Vagina (tissue), 2 donors: ENCODE data around the gene STK16. TPM values are rescaled to one million over a fixed set of nuclear protein-coding genes. Genes with fewer than 3 reads are reported as not detected.
A peak's percentile ranks its signal among the peaks of the same experiment; 100 is the strongest.

Source experiments
- DNase-seq, 2 donors: peaks; one replicate each; pipeline ENCODE4 v3.0.0-alpha.2; 2017; ENCODE audit errors: extremely low spot score in 2 of 2
- H3K27ac ChIP-seq: fragments of 200-600 bp; sonication (generic); one replicate; pipeline ENCODE4 v1.5.1; 2019
- H3K27me3 ChIP-seq: fragments of 200-600 bp; sonication (generic); one replicate; pipeline ENCODE4 v1.5.1; 2019
- H3K36me3 ChIP-seq, 2 donors: fragments of 200-600 bp; sonication (generic); one replicate each; pipeline ENCODE4 v1.5.1; 2017 to 2019
- H3K4me1 ChIP-seq: fragments of 200-600 bp; sonication (generic); one replicate; pipeline ENCODE4 v1.5.1; 2019
- H3K4me3 ChIP-seq, 2 donors: fragments of 200-600 bp; sonication (generic); 1 replicate in 1 of 2; 2 replicates in 1 of 2; pipeline ENCODE4 v1.5.1; 2016 to 2019
- H3K9me3 ChIP-seq: fragments of 200-600 bp; sonication (generic); one replicate; pipeline ENCODE4 v1.5.1; 2019
- POLR2A ChIP-seq, 2 donors: fragments of 450-650 bp; IDR thresholded peaks; one replicate each; pipeline ENCODE4 v1.6.1; 2017; ENCODE audit warnings: antibody characterized with exemption in 2 of 2, mild to moderate bottlenecking in 2 of 2, moderate library complexity in 2 of 2
- POLR2AphosphoS5 ChIP-seq, 2 donors: sonication (generic); formaldehyde crosslinking; IDR thresholded peaks; one replicate each; pipeline ENCODE4 v1.9.0; 2017; ENCODE audit warnings: antibody characterized with exemption in 2 of 2, mild to moderate bottlenecking in 2 of 2, low read depth in 1 of 2; ENCODE audit not compliant: insufficient read depth in 1 of 2
- intact Hi-C: fragments of 100-400 bp; cut with DNase I; formaldehyde crosslinking; loops from one replicate; pipeline ENCODE4 v1.15.1; 2023
- total RNA-seq: library from RNA; depleted of rRNA; stranded (reverse); fragments of >200 nt; gene quantifications from one replicate; pipeline ENCODE4 v1.2.3, GENCODE V29; 2016
- TF ChIP-seq, protein P1 (sequence below), 3 experiments: fragments of 450-650 bp in 2 of 3; fragments of 200-600 bp in 1 of 3; sonication (generic) in 1 of 3; IDR thresholded peaks; one replicate each; pipeline ENCODE4 v1.5.1; 2017 to 2019; ENCODE audit warnings: antibody characterized with exemption in 3 of 3, mild to moderate bottlenecking in 2 of 3, moderate library complexity in 2 of 3

STK16 gene
- total RNA-seq, 1 donor from 2014 or later = 12.8 TPM

DNA sequence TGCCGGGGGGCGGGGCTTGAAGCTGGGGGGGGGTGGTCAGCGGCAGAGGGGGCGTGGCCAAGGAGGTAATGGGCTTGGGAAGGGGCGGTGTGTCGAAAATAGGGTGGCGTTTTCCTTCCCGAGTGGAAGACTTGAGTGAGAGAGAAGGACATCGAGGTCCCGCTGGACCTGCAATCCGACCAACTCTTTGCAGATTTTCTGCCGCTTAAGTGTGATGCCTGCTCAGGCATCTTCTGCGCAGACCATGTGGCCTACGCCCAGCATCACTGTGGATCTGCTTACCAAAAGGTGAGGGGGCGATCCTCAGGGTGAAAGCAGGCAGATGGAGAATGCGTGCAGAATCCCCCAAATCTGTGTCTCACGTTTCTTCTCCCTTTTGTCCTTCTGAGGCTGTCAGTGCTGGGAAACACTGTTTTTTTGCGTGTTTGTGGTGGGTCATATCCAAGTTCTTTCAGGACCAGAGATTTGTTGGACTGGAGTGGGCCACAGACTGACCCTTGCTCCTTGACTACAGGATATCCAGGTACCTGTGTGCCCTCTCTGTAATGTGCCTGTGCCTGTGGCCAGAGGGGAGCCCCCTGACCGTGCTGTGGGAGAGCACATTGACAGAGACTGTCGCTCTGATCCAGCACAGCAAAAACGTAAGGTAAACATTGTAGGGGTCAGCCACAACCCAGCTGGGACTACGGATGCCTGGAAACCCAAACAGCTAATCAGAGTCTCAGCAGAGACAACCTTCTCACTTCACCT is 38.0 kb upstream of the STK16 start:
- no peak for DNase-seq
- Histone ChIP-seq H3K27me3 (no peaks in the 10 kb centered on the region), H3K36me3 (peaks cover 0 to 14% of the 10 kb centered on the region in 2 donors), H3K9me3 (no peaks in the 10 kb centered on the region), H3K4me1 (peaks cover 22% of the 10 kb centered on the region), H3K4me3 (peak overlapping the region; percentile 63 to 79), H3K27ac (peak overlapping the region; percentile 97)
- intact Hi-C loops = no loop called here
- no peak for TF ChIP-seq POLR2AphosphoS5 (IDR thresholded peaks at IDR 0.05; ENCODE audit: insufficient read depth in 1 of 2, low read depth in 1 of 2)
- no peak for TF ChIP-seq POLR2A (IDR thresholded peaks at IDR 0.05)
- TF ChIP-seq, protein P1, sequence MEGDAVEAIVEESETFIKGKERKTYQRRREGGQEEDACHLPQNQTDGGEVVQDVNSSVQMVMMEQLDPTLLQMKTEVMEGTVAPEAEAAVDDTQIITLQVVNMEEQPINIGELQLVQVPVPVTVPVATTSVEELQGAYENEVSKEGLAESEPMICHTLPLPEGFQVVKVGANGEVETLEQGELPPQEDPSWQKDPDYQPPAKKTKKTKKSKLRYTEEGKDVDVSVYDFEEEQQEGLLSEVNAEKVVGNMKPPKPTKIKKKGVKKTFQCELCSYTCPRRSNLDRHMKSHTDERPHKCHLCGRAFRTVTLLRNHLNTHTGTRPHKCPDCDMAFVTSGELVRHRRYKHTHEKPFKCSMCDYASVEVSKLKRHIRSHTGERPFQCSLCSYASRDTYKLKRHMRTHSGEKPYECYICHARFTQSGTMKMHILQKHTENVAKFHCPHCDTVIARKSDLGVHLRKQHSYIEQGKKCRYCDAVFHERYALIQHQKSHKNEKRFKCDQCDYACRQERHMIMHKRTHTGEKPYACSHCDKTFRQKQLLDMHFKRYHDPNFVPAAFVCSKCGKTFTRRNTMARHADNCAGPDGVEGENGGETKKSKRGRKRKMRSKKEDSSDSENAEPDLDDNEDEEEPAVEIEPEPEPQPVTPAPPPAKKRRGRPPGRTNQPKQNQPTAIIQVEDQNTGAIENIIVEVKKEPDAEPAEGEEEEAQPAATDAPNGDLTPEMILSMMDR (IDR thresholded peaks at IDR 0.05) = no peak

DNA sequence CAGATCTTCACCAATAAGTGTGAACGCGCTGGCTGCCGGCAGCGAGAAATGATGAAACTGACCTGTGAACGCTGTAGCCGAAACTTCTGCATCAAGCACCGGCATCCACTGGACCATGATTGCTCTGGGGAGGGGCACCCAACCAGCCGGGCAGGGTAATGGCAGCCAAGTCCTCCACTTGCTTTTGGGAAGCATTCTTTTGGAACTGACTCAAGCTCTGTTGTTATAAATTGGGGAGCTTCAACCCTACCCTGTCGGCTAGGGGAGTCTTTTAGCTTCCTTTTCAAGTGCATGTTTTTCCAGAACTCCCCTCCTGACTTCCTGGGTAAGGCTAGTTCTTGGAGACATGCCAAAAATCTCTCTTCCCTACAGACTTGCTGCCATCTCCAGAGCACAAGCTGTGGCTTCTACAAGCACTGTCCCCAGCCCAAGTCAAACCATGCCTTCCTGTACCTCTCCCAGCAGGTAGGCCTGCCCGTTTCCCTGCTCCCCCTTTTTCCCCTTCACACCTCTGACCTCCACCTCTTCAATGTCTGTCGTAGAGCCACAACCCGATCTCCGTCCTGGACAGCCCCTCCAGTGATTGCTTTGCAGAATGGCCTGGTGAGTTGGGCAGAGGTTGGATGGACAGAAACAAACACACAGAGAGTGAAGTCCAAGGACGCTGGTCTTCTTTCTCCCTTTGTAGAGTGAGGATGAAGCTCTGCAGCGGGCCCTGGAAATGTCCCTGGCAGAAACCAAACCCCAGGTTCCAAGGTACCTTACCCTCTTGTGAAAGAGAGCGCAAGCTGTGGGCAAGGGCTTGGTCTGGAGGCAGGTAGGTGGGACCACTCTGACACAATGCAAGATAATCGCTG is 37.2 kb upstream of the STK16 start:
- Histone ChIP-seq H3K4me3 (peak overlapping the region; percentile 63 to 79), H3K27ac (peak overlapping the region; percentile 97), H3K36me3 (peaks cover 0 to 23% of the 10 kb centered on the region in 2 donors), H3K27me3 (no peaks in the 10 kb centered on the region), H3K9me3 (no peaks in the 10 kb centered on the region), H3K4me1 (peaks cover 22% of the 10 kb centered on the region)
- TF ChIP-seq POLR2A (IDR thresholded peaks at IDR 0.05) (no peak), POLR2AphosphoS5 (IDR thresholded peaks at IDR 0.05; ENCODE audit: insufficient read depth in 1 of 2, low read depth in 1 of 2) (no peak)
- TF ChIP-seq, protein P1 (IDR thresholded peaks at IDR 0.05) = no peak
- intact Hi-C loops = no loop called here
- DNase-seq = peak in 1 of 2 donors; percentile 89

GRCh38 chr2:219209236-219210195 is 35.8 kb upstream of the STK16 start:
- intact Hi-C loops = no loop called here
- Histone ChIP-seq H3K36me3 (peaks cover 0 to 36% of the 10 kb centered on the region in 2 donors), H3K27me3 (no peaks in the 10 kb centered on the region), H3K27ac (no peak overlapping the region), H3K4me1 (peaks cover 22% of the 10 kb centered on the region), H3K9me3 (no peaks in the 10 kb centered on the region), H3K4me3 (no peak overlapping the region)
- DNase-seq = peak in 1 of 2 donors; percentile 82
- no peak for TF ChIP-seq POLR2A (IDR thresholded peaks at IDR 0.05)
- TF ChIP-seq, protein P1 (IDR thresholded peaks at IDR 0.05) = no peak
- TF ChIP-seq POLR2AphosphoS5 (IDR thresholded peaks at IDR 0.05; ENCODE audit: insufficient read depth in 1 of 2, low read depth in 1 of 2) = no peak

DNA sequence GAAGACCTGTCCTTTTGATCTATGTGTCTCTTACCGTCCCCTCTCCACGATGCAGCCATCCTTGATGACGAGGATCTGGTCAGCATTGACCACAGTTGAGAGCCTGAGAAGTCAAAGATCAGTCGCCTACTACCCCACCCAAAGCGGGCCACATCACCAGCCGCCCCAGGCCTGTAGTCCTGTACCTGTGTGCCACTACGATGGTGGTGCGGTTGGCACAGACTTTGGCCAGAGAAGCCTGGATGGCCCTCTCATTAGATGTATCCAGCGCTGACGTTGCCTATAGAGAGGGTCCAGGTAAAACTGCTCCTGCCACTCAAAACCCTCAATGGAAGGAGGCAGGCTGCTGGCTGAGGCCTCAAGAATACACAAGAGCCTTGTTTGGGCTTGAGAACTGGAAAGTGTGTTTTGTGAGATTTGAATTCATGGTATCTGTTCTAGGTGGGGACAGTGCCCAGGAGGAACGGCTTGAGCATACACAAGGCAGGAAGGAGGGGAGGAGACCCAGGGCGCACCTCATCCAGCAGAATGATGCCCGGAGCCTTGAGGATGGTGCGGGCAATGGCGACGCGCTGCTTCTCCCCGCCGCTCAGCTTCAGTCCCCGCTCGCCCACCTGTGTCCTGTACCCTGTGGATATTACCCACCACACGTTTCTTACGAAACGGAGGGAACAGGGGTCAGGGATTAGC is 34.9 kb upstream of the STK16 start:
- no peak overlapping the region for H3K27ac ChIP-seq
- H3K36me3 ChIP-seq = peaks cover 0 to 44% of the 10 kb centered on the region in 2 donors
- H3K9me3 ChIP-seq = no peaks in the 10 kb centered on the region
- intact Hi-C loops = no loop called here
- no peak overlapping the region for H3K4me3 ChIP-seq
- DNase-seq = peak in 1 of 2 donors; percentile 83
- TF ChIP-seq POLR2A (IDR thresholded peaks at IDR 0.05) = no peak
- TF ChIP-seq, protein P1 (IDR thresholded peaks at IDR 0.05) = no peak
- TF ChIP-seq POLR2AphosphoS5 (IDR thresholded peaks at IDR 0.05; ENCODE audit: insufficient read depth in 1 of 2, low read depth in 1 of 2) = no peak
- H3K27me3 ChIP-seq = no peaks in the 10 kb centered on the region
- H3K4me1 ChIP-seq = peaks cover 22% of the 10 kb centered on the region
